ENCODE results near the gene MRAS.
"Not testable (repeated sequence)": the region's sequence is repeated elsewhere in the genome, so short reads cannot be mapped to it uniquely, and the experiment has no call there.

Gene MRAS

GRCh38 chr3:138450704-138451424, 102.5 kb downstream of the MRAS start:
- DNase-seq (ENCODE audit: low read depth), result no peak
- TF ChIP-seq, protein P1, sequence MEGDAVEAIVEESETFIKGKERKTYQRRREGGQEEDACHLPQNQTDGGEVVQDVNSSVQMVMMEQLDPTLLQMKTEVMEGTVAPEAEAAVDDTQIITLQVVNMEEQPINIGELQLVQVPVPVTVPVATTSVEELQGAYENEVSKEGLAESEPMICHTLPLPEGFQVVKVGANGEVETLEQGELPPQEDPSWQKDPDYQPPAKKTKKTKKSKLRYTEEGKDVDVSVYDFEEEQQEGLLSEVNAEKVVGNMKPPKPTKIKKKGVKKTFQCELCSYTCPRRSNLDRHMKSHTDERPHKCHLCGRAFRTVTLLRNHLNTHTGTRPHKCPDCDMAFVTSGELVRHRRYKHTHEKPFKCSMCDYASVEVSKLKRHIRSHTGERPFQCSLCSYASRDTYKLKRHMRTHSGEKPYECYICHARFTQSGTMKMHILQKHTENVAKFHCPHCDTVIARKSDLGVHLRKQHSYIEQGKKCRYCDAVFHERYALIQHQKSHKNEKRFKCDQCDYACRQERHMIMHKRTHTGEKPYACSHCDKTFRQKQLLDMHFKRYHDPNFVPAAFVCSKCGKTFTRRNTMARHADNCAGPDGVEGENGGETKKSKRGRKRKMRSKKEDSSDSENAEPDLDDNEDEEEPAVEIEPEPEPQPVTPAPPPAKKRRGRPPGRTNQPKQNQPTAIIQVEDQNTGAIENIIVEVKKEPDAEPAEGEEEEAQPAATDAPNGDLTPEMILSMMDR (IDR thresholded peaks at IDR 0.05; ENCODE audit: control insufficient read depth, insufficient read depth, low read depth, low read length, missing control alignments), result no peak
- H3K4me3 ChIP-seq (ENCODE audit: control insufficient read depth, low read depth, low read length), result no peak overlapping the region

DNA sequence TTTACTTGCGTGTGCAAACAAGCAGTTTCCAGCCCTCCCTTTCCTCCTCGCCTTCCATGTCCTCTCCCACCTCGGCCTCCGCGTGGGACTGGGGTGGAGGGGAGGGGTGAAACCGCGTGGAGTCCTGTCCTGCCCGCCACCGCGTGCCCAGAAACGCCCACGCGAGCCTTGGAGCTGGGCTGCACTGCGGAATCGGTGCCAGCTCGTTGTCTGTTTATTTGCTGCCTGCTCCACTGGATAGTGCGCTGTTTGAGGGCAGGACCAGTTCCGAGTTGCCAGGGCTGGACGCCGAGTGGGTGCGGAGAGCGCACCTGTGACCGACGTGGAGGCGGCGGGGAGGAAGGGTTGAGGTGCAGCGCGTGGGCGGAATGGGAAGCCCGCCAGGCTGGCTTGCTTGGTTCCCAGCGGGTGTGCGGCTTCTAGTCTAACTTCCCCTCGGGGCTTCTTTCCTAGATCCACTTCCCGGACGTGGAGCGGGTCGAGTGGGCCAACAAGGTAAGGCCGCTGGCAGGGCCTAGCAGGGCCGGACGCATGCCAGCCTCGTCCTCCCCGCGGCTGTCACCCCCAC, 103.3 kb downstream of the MRAS start:
- TF ChIP-seq, protein P1 (IDR thresholded peaks at IDR 0.05; ENCODE audit: control insufficient read depth, insufficient read depth, low read depth, low read length, missing control alignments), result no peak
- no peak overlapping the region for H3K4me3 ChIP-seq (ENCODE audit: control insufficient read depth, low read depth, low read length)
- no peak for DNase-seq (ENCODE audit: low read depth)

DNA sequence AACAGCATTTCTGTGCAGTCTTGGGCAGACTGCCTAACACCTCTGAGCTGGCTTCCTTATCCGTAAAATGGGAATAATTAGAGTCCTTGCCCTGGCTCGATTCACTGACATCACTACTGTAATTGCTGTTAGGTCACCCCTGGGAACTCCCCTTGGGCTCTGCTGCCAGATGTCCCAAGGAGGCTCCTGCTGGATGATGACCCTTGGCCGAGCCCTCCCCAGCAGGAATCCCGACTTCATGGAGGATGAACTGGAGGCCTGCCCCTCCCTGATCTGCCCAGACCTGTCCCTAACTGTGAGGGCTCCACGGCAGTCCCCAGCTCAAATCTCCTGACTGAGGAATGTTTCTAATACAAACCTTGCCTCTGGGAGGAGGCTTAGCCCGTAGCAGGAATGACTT, 104.1 kb downstream of the MRAS start:
- no peak for DNase-seq (ENCODE audit: low read depth)
- TF ChIP-seq, protein P1 (IDR thresholded peaks at IDR 0.05; ENCODE audit: control insufficient read depth, insufficient read depth, low read depth, low read length, missing control alignments), result no peak
- H3K4me3 ChIP-seq (ENCODE audit: control insufficient read depth, low read depth, low read length), result no peak overlapping the region

GRCh38 chr3:138453940-138454339, 105.6 kb downstream of the MRAS start:
- not testable (repeated sequence) for DNase-seq (ENCODE audit: low read depth); H3K4me3 ChIP-seq (ENCODE audit: control insufficient read depth, low read depth, low read length)
